ENCODE results near the gene ADCK2. TPM values are rescaled to one million over a fixed set of nuclear protein-coding genes. Genes with fewer than 3 reads are reported as not detected.

The ADCK2 gene, protein sequence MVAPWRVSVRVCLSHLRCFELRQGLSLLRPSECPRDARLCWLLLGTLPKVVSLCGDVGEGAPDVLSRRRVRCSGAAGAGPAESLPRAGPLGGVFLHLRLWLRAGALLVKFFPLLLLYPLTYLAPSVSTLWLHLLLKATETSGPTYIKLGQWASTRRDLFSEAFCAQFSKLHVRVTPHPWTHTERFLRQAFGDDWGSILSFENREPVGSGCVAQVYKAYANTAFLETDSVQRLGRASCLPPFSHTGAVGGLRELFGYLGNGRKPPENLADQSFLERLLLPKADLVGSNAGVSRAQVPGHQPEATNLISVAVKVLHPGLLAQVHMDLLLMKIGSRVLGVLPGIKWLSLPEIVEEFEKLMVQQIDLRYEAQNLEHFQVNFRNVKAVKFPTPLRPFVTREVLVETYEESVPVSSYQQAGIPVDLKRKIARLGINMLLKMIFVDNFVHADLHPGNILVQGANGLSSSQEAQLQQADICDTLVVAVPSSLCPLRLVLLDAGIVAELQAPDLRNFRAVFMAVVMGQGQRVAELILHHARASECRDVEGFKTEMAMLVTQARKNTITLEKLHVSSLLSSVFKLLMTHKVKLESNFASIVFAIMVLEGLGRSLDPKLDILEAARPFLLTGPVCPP
- total RNA-seq: 31.7 and 43.2 TPM in 2 replicates

DNA sequence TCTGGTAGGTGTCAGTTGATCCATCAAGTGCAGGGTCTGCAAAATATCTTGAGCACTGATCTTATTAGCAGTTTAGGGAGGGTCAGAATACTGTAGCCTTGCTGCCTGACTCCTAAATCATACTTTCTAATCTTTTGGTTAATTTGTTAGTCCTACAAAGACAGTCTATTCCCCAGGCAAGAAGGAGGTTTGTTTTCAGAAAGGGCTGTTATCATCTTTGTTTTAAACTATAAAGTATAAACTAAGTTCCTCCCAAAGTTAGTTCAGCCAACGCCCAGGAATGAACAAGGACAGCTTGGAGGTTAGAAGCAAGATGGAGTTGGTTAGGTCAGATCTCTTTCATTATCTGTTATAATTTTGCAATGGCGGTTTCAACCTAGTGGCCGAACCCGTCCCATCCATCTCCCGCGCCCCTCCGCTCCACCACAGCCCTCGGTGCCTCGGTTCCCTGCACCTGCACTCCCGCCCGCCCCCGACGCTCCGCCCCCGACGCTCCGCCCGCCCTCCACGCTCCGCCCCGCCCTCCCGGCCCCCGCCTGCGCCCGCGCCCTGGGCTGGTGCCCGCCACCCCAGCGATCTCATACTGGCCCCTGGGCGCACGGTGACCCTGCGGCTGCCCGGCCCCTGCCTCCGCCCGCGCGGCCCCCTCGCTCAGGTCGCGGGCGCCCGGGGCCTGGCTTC lies at the start of gene ADCK2:
Gene ADCK2, plus strand, starts transcription at position 564 of the 681 bp plus-strand sequence. CDS start 386 bp downstream, outside the sequence.

DNA sequence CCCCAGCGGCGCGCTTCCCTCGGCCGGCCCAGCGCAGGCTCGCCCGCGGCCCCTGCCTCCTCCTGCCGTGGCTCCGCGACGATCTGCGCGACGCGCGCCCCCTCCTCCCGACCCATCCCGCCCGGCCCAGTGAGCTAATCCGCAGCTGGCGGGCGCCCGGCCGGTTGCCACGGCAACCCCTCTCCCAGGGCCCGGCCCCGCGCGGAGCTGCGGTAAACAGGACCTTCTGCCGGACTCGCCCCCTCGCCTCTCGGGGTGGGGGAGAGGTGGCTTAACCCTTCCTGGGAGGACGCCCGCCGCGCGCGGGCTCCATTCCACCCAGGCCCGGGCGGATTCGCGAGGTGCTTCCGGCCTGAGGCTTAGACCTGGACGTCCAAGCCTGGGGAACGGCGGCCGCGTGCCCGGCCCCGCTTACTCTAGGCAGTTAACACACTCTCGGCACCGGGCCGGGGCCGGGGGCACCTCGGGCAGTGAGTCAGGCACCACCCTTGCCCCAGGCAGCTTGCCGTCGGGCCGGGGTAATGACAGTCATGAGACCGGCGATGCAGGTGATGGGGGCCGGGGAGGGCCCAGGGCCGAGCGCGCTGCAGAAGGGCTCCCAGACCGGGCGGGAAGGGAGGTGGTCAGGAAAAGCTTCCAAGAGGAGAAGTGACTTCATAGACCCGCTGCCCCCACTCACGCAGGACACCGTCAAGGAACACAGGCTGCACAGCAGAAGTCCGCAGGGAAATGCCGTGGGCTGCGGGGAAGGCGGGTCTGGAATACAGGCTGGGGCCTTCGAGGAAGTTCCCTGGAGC lies 31.8 kb upstream of the ADCK2 start, which contains the start of gene DENND2A:
Gene DENND2A, minus strand, starts transcription at position 87 of the 797 bp plus-strand sequence. CDS start 38,416 bp downstream, outside the sequence.

DNA sequence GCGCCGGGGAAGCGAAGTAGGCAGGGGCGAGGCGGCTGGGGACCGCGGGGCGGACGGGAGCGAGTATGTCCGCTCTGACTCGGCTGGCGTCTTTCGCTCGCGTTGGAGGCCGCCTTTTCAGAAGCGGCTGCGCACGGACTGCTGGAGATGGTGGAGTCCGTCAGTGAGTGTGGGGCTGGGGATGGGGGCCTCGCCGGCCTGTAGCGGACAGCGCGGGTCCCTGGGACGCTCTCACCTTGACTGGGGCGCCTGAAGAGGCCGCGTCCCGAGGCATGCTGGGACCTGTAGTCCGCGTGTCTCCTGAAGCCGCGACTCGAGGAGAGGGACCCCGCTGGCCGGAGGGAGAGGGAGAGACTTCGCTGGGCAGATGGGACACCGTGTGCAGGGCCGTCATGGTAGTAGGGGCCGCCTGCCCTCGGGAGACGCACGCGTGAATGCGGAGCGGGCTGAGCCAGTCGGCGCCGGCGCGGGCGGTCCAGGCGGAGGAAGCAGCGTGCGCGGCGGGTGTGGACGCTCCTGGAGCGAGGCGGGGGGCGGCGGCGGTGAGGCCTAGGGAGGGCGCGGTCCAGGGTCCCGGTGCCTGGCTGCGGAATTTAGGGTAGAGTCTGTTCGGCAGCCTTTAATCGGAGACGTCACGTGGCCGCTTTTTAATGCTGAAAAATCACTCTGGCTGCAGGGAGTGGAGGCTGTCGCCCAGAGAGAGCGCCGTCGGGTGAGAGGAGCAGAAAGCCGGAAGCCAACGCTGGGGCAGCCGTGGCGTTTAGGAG lies 24.1 kb downstream of the ADCK2 start, which contains the start of gene NDUFB2:
Gene NDUFB2, plus strand, starts transcription at position 29 of the 767 bp plus-strand sequence. Its CDS starts 37 bp downstream, at position 66.

Other genes with a start within 250 kb of the ADCK2 start
- gene MKRN1, start 193.4 kb upstream of the ADCK2 start, total RNA-seq: 38.4 and 64.2 TPM in 2 replicates
- gene DENND2A, start 32.1 kb upstream of the ADCK2 start, total RNA-seq: under 0.01 and 1.0 TPM in 2 replicates
- gene NDUFB2, start 23.8 kb downstream of the ADCK2 start, total RNA-seq: 96.5 and 125 TPM in 2 replicates